ENCODE measurements around the gene ATP11C.

GRCh38 chrX:139784807-139785206, 148.0 kb downstream of the ATP11C start:
- TF ChIP-seq EZH2 (IDR thresholded peaks at IDR 0.05) (no peak), POLR2AphosphoS5 (IDR thresholded peaks at IDR 0.05; ENCODE audit: borderline replicate concordance, low read depth, low read length) (no peak)

Data from SK-N-MC (cell line).